Measurements from ENCODE around the gene MRPL48. TPM values are rescaled to one million over a fixed set of nuclear protein-coding genes. Genes with fewer than 3 reads are reported as not detected.
A peak's percentile ranks its signal among the peaks of the same experiment; 100 is the strongest.
"Not testable (repeated sequence)": the region's sequence is repeated elsewhere in the genome, so short reads cannot be mapped to it uniquely, and the experiment has no call there.

The MRPL48 gene
- total RNA-seq, 2 experiments from 2014 or later: 49.2 to 53.5 TPM

- CTCF ChIA-PET; intact Hi-C loops (cut with micrococcal nuclease); H3K9me3 Mint-ChIP-seq; H3K27me3 Mint-ChIP-seq (ENCODE audit: low read depth); H3K4me3 Mint-ChIP-seq; DNase-seq; H3K27ac Mint-ChIP-seq: not testable (repeated sequence)
- peaks cover 22% of the 10 kb centered on the region for H3K4me1 Mint-ChIP-seq (ENCODE audit: low read depth)
- H3K36me3 Mint-ChIP-seq (ENCODE audit: low read depth): peaks cover 10% of the 10 kb centered on the region
These were observed 92.8 kb downstream of the MRPL48 start for GRCh38 chr11:73880449-73880848.

- no peaks in the 10 kb centered on the region for H3K27me3 Mint-ChIP-seq (ENCODE audit: low read depth)
- intact Hi-C loops (cut with micrococcal nuclease): no loop called here
- no peak for DNase-seq
- peaks cover 10% of the 10 kb centered on the region for H3K4me1 Mint-ChIP-seq (ENCODE audit: low read depth)
- no peak overlapping the region for H3K27ac Mint-ChIP-seq
- peaks cover 12% of the 10 kb centered on the region for H3K36me3 Mint-ChIP-seq (ENCODE audit: low read depth)
- H3K9me3 Mint-ChIP-seq: no peaks in the 10 kb centered on the region
- CTCF ChIA-PET: interaction anchor here (0.7 kb wide), 1 partner anchor 189 kb away, joined by 3 read pairs; no protein-coding TSS in a partner anchor
- no peak overlapping the region for H3K4me3 Mint-ChIP-seq
These were observed 96.2 kb downstream of the MRPL48 start for GRCh38 chr11:73883856-73884255.

- Mint-ChIP-seq H3K4me1 (ENCODE audit: low read depth) (peaks cover 11% of the 10 kb centered on the region), H3K27ac (no peak overlapping the region), H3K27me3 (ENCODE audit: low read depth) (no peaks in the 10 kb centered on the region), H3K4me3 (no peak overlapping the region), H3K9me3 (no peaks in the 10 kb centered on the region), H3K36me3 (ENCODE audit: low read depth) (peaks cover 18% of the 10 kb centered on the region)
- CTCF ChIA-PET: no interaction called here
- intact Hi-C loops (cut with micrococcal nuclease): no loop called here
- no peak for DNase-seq
These were observed 100.6 kb downstream of the MRPL48 start for GRCh38 chr11:73888244-73888643.

- Mint-ChIP-seq H3K36me3 (ENCODE audit: low read depth) (peaks cover 16% of the 10 kb centered on the region), H3K4me3 (no peak overlapping the region), H3K27me3 (ENCODE audit: low read depth) (no peaks in the 10 kb centered on the region), H3K9me3 (no peaks in the 10 kb centered on the region), H3K4me1 (ENCODE audit: low read depth) (peaks cover 10% of the 10 kb centered on the region), H3K27ac (no peak overlapping the region)
- intact Hi-C loops (cut with micrococcal nuclease): no loop called here
- CTCF ChIA-PET: no interaction called here
- DNase-seq: peak; percentile 10
These were observed 101.3 kb downstream of the MRPL48 start for GRCh38 chr11:73889019-73889418.

- H3K9me3 Mint-ChIP-seq: no peaks in the 10 kb centered on the region
- intact Hi-C loops (cut with micrococcal nuclease): no loop called here
- CTCF ChIA-PET: no interaction called here
- H3K36me3 Mint-ChIP-seq (ENCODE audit: low read depth): peaks cover 16% of the 10 kb centered on the region
- H3K27ac Mint-ChIP-seq: no peak overlapping the region
- peaks cover 10% of the 10 kb centered on the region for H3K4me1 Mint-ChIP-seq (ENCODE audit: low read depth)
- no peaks in the 10 kb centered on the region for H3K27me3 Mint-ChIP-seq (ENCODE audit: low read depth)
- DNase-seq: no peak
- no peak overlapping the region for H3K4me3 Mint-ChIP-seq
These were observed 101.9 kb downstream of the MRPL48 start for GRCh38 chr11:73889536-73889935.

GRCh38 chr11:73893041-73893440, 105.4 kb downstream of the MRPL48 start:
- CTCF ChIA-PET: no interaction called here
- peaks cover 11% of the 10 kb centered on the region for H3K36me3 Mint-ChIP-seq (ENCODE audit: low read depth)

GRCh38 chr11:73894725-73895335, 107.2 kb downstream of the MRPL48 start:
- Mint-ChIP-seq H3K4me3 (no peak overlapping the region), H3K36me3 (ENCODE audit: low read depth) (peaks cover 12% of the 10 kb centered on the region), H3K9me3 (no peaks in the 10 kb centered on the region), H3K27ac (no peak overlapping the region), H3K4me1 (ENCODE audit: low read depth) (no peaks in the 10 kb centered on the region), H3K27me3 (ENCODE audit: low read depth) (no peaks in the 10 kb centered on the region)
- intact Hi-C loops (cut with micrococcal nuclease): no loop called here
- CTCF ChIA-PET: no interaction called here
- DNase-seq: no peak

More at GRCh38 chr11:73893041-73893440, 105.4 kb downstream of the MRPL48 start:
- Mint-ChIP-seq H3K27me3 (ENCODE audit: low read depth) (no peaks in the 10 kb centered on the region), H3K4me3 (no peak overlapping the region), H3K27ac (no peak overlapping the region), H3K4me1 (ENCODE audit: low read depth) (peaks cover 10% of the 10 kb centered on the region), H3K9me3 (no peaks in the 10 kb centered on the region)
- intact Hi-C loops (cut with micrococcal nuclease): no loop called here
- no peak for DNase-seq

- no peaks in the 10 kb centered on the region for H3K27me3 Mint-ChIP-seq (ENCODE audit: low read depth)
- no peak for DNase-seq
These were observed 114.6 kb downstream of the MRPL48 start for GRCh38 chr11:73902303-73902702.

GRCh38 chr11:73907191-73907590, 119.5 kb downstream of the MRPL48 start:
- Mint-ChIP-seq H3K4me1 (ENCODE audit: low read depth) (no peaks in the 10 kb centered on the region), H3K27ac (no peak overlapping the region), H3K4me3 (no peak overlapping the region), H3K36me3 (ENCODE audit: low read depth) (peaks cover 14% of the 10 kb centered on the region), H3K27me3 (ENCODE audit: low read depth) (no peaks in the 10 kb centered on the region), H3K9me3 (no peaks in the 10 kb centered on the region)
- CTCF ChIA-PET: no interaction called here
- intact Hi-C loops (cut with micrococcal nuclease): no loop called here
- DNase-seq: peak; percentile 26

More at GRCh38 chr11:73902303-73902702, 114.6 kb downstream of the MRPL48 start:
- Mint-ChIP-seq H3K4me1 (ENCODE audit: low read depth) (no peaks in the 10 kb centered on the region), H3K4me3 (no peak overlapping the region), H3K27ac (no peak overlapping the region), H3K9me3 (no peaks in the 10 kb centered on the region), H3K36me3 (ENCODE audit: low read depth) (peaks cover 20% of the 10 kb centered on the region)
- CTCF ChIA-PET: interaction anchor here (0.6 kb wide), 1 partner anchor 1390 kb away, joined by 3 read pairs; no protein-coding TSS in a partner anchor
- intact Hi-C loops (cut with micrococcal nuclease): no loop called here

- CTCF ChIA-PET: interaction anchor here (1.0 kb wide), 1 partner anchor 52 kb away, joined by 3 read pairs; no protein-coding TSS in a partner anchor
- Mint-ChIP-seq H3K27me3 (ENCODE audit: low read depth) (no peaks in the 10 kb centered on the region), H3K4me3 (no peak overlapping the region), H3K4me1 (ENCODE audit: low read depth) (peaks cover 3% of the 10 kb centered on the region), H3K36me3 (ENCODE audit: low read depth) (peaks cover 21% of the 10 kb centered on the region), H3K27ac (no peak overlapping the region), H3K9me3 (no peaks in the 10 kb centered on the region)
- intact Hi-C loops (cut with micrococcal nuclease): no loop called here
- no peak for DNase-seq
These were observed 124.4 kb downstream of the MRPL48 start for GRCh38 chr11:73912026-73912425.

GRCh38 chr11:73913472-73913871, 125.8 kb downstream of the MRPL48 start:
- Mint-ChIP-seq H3K27ac (no peak overlapping the region), H3K9me3 (no peaks in the 10 kb centered on the region), H3K36me3 (ENCODE audit: low read depth) (peaks cover 22% of the 10 kb centered on the region), H3K4me3 (no peak overlapping the region), H3K27me3 (ENCODE audit: low read depth) (no peaks in the 10 kb centered on the region), H3K4me1 (ENCODE audit: low read depth) (peaks cover 3% of the 10 kb centered on the region)
- CTCF ChIA-PET: no interaction called here
- DNase-seq: no peak
- intact Hi-C loops (cut with micrococcal nuclease): no loop called here

- CTCF ChIA-PET: no interaction called here
These were observed 126.6 kb downstream of the MRPL48 start for GRCh38 chr11:73914284-73914683.

More at GRCh38 chr11:73914284-73914683, 126.6 kb downstream of the MRPL48 start:
- H3K4me1 Mint-ChIP-seq (ENCODE audit: low read depth): peaks cover 3% of the 10 kb centered on the region
- DNase-seq: no peak
- H3K27ac Mint-ChIP-seq: no peak overlapping the region
- no peaks in the 10 kb centered on the region for H3K9me3 Mint-ChIP-seq
- intact Hi-C loops (cut with micrococcal nuclease): no loop called here
- no peak overlapping the region for H3K4me3 Mint-ChIP-seq
- no peaks in the 10 kb centered on the region for H3K27me3 Mint-ChIP-seq (ENCODE audit: low read depth)
- H3K36me3 Mint-ChIP-seq (ENCODE audit: low read depth): peaks cover 26% of the 10 kb centered on the region
